LHCN-M2 (cell line): ENCODE data around the gene CDC7. TPM values are rescaled to one million over a fixed set of nuclear protein-coding genes. Genes with fewer than 3 reads are reported as not detected.
A peak's percentile ranks its signal among the peaks of the same experiment; 100 is the strongest.
"Not testable (repeated sequence)": the region's sequence is repeated elsewhere in the genome, so short reads cannot be mapped to it uniquely, and the experiment has no call there.

Source experiments
- DNase-seq: peaks from one replicate; pipeline ENCODE4 v3.0.0-alpha.2; 2012; ENCODE audit warnings: low read depth
- polyA plus RNA-seq: library from polyadenylated mRNA; unstranded; fragments of >200 nt; gene quantifications from one replicate; pipeline ENCODE4 v1.2.1, GENCODE V29; 2012; ENCODE audit warnings: missing spikeins
- total RNA-seq: library from RNA; depleted of rRNA; stranded (reverse); fragments of >200 nt; gene quantifications from 2 replicates; pipeline ENCODE4 v1.2.3, GENCODE V29; 2014; rRNA removed

CDC7 gene
- 13.0 and 14.5 TPM in 2 replicates for total RNA-seq
- polyA plus RNA-seq = 2.0 TPM

DNA sequence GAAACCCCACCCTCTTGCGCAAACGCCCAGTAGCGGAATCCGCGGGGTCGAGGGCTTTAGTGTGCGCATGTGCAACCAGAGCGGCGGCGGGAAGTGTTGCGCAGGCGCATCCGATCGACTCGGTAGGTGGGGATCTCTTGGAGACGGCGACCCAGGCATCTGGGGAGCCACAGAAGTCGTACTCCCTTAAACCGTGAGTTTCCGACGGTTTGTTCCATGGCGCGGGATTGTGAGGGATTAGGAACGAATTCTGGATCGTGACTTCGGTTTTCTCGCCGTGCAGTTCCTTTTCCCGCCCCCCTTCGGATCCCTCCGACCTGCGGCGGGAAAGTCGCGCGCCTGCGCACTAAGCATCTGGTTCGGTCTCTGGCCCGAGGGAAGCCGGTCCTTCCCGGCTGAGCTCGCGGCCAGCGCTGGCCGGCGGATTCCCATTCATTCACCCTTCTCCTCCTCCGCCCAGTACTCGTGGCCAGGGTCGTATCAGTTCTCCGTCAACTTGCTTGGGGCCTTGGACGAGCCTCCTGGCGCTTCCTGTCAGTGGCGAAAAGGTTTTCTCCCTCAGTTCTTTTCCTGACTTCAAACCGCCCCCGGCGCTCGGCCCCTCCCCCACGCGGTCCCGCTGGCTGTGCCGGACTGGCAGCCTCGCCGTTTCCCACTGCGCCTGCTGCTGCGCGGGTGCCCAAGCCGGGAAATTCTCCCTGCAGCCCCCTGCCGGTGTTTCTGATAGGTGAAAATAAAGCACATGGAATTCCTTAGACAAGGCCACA is at the start of gene CDC7:
TSS of gene CDC7 (plus strand) at position 96 of the 767 bp plus-strand sequence. CDS start 866 bp downstream, outside the sequence.
- DNase-seq = peak; percentile 86

DNA sequence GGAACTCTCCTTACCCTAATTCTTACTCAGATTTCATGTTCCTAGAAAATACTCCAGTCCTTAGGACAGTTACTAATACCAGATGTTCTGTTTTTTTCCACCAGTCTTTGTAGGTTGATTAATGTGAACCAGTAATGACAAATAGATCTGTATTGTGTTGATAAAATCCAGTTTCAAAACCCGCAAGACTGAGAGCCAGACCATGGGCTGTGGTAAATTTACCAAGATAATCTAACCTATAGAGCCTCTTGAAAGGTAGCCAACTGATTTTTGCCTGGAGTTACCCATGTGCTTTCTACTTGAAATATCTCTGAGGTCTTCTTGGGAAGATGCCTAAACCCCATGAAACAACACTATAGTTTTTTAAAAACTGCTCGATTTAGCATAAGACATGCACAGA is 46.5 kb upstream of the CDC7 start:
- no peak for DNase-seq

DNA sequence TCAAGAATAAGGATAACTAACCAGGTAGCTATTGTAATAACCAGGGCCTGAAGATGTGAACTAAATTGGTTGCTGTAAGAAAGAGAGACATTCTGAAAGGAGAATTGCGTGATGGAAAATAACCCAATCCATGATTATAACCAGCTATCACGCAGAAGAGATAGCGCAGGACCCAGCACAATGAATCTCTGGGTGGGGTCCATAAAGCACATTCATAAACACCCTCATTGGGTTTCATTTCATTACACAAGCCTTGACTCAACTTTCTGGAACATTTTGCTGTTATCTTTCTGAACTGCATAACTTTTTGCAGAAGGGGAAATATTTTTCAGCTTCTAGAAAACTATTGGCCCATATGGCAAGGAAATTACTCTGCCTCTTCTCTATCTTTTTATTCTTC is 45.3 kb upstream of the CDC7 start:
- DNase-seq = no peak

DNA sequence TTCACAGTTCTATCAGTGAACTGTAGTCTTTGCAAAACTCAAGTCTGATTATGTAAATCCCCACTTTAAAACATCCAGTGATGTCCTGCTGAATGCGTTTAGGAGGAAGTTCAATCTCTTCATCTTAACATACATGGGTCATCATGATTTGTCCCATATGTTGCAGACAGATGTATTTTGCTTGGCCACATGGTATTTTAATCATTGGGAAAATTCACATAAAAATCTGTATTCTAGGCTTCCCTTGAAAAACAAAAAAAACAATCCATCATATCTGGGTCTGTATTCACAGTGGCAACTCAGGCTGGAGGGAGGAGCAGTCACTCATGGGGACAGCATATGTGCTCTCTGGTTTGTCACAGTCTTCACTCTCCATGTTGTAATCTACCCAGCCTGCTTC is 44.8 kb upstream of the CDC7 start:
- DNase-seq = no peak

DNA sequence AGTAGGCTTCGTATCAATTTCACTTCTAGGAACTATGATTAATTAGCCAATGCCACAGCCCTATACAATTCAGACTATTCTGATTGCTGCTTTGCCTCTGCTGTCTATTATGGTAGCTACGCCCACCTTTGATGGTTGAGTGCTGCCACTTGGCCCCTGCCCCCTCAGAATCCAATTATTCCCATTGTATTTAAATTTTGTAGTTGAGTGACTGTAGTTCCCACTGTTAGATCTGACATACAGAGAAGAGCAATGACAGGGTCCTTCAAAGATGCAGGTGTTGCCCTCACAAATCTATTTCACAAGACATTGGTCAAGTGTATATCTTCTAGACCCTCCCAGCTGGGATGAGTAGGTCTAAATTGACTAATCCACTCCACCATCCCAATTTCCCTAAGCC is 35.3 kb upstream of the CDC7 start:
- not testable (repeated sequence) for DNase-seq

DNA sequence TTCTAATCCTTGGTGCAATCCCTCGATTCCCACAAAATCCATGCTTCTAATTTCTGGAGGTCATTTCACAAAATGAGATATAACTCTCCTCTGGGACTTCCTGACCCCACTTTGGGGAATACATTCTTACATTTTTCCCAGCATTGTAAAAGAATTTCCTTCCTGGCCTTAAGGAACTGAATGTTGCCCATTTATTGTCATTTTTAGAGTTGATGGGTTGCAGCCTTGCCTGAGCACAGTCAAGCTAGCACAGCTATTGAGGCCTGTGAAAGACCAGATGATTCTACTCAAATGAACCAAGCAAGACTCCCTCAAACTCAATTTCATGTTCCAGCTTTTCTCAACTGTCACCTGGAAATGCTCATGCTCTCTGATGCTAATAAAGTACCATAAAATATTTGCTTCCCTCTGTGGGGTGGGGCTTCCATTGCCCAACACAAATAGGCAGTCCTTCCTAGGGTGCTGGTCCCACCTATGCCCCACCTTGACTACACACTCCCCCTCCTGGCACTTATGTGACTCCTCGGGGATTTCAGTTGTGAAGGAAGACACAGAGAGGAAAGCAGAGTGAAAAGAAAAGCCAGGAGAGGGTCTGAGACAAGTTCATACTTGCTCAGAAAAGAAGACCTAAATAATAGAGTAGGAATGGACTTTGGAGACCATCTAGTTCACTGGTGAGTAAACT is 24.0 kb upstream of the CDC7 start:
- DNase-seq = no peak

DNA sequence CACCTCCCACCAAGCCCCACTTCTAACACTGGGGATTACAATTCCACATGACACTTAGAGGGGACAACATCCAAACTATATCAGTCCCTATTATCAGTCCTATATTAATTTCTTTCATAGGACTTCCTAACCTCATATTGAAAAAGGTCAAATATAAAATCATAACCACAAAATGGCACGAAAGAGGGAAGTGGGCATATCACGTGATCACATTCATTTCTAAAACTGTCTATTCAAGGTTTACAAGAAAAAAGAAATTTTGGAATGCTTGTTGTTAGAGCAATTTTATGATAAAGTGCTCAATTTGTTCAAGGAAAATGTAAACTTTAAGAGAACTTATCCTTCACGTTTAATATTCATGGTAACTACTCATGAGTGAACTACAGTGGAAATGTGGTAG is 13.2 kb upstream of the CDC7 start:
- DNase-seq = no peak

DNA sequence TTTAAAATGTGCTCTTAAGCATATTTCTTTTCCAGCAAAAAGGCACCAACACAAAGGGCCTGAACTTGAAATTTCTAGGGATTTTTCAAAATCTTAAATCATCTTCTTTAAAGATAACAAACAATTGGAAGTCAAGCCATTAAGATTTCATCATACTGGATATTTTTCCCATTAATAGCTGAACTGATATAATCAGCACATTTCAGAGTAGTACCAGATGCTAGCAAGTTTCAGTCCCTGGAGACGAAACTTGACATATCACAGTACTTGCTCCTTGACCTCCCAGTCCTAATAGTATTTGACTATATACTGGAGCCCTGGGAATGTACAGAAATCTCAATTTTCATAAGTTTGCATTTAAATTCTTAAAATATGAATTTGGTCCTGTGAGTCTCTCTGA is 10.2 kb upstream of the CDC7 start:
- DNase-seq = no peak

DNA sequence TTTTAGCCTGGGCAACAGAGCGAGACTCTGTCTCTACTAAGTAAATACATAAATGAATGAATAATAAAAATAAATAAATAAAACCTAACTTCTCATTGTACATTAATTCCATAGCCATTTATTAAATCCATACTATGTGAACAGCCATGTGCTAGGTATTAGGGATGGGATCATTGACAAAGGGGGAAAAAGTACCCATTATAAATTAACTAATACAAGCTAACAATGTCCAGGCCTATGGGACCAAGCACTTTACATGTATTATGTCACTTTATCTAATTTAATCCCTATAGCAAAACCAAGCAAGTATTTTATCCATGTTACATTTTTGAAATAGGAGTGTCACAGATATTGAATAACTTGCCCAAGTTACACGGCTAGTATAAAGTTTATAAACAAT is 2.6 kb upstream of the CDC7 start:
- no peak for DNase-seq

DNA sequence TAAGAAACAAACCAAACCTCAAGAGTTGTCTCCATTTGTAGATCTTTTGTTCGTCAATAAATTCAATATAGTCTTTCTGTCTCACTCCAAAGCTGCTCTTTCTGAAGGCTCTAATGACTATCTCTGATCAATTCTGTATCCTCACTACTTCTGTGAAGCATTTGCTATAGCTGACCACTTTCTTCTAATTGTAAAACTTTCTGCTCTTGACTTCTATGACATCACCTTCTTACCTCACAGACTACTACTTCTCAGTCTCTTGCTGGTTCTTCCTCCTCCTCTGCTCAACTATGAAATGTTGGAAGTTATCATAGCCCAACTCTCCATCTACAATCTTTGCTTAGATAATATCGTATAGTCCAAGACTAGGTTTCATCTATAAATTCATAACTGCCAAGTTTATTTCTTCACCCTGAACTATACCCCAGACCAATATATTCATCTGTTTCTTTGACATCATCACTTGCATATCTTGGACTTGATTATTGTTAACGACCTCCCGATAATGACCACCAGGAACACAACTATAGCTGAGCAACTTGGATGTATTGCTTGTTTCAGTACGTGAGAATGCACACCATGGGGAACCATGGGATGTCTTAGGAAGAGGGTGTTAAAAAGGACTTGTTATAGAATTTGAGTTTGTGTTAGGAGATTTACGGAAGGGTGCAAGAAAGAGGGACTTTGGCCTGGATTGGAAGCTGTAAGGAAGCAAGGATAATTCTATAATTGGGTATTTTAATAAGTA is 2.0 kb upstream of the CDC7 start:
- no peak for DNase-seq

DNA sequence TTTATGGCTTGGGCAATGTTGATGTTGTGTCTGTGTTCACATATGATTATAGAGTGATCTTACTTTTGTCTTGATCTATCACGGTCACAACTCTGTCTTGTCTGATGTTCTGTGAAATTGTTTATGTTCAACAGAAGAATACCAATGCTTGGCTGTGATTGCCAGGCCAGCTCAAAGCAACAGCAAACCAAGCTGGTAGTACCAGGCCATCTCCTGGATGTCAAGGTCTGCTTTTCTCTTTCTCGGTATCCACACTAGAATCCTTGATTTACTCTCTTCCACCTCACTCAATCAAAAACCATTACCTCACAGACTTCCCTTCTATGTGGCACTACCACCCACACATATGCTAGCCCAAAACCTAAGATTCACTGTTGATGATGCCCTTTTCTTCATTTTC is 1.3 kb upstream of the CDC7 start:
- no peak for DNase-seq

DNA sequence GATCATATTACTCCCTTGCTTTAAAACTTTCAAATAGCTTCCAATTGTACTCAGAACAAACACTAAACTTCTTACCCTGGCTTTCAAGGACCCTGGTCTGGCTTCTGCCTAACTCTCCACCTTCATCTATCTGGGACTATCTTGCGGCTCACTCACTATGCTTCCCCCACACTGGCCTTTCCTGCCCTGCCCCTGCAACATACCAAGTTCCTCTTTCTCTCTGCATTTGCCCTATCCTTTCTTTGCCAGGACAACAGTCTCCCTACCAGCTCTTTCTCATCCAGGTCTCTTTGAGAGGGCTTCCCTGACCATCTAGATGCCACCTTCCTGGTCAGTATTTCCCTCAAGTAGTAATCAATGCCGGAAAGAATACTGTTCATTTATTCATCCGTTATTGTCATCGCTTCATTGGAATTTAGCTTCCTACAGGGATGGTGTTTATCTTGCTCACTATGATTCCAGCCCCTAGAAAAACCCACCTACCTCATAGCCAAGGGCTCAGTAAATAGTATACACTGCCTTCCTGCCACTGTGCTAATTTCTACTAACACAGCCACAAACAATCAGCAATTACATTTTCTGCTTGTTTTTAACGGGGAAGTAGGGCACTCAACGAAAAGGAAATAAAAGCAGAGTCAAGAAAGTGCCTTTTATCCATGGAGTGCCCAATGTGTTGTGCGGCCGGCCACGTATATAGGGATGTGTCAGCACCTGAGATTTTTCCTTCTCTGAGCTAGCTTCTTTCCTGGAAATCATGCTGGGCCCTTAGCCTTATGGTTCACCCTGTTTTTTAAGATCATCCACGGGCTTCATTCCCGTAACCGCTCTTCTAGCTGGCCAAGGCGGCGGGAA is 521 bp upstream of the CDC7 start:
- no peak for DNase-seq

DNA sequence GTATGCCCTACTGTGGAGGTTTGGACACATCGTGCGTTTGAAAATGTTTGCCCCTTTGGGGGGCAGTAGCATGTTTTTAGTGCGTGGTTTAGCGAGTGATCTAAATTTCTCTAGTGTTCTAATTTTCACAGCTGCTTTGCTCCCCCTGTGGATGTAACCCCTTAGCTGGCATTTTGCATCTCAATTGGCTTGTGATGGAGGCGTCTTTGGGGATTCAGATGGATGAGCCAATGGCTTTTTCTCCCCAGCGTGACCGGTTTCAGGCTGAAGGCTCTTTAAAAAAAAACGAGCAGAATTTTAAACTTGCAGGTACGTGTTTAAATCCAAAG is 836 bp downstream of the CDC7 start:
- peak; percentile 74 for DNase-seq

DNA sequence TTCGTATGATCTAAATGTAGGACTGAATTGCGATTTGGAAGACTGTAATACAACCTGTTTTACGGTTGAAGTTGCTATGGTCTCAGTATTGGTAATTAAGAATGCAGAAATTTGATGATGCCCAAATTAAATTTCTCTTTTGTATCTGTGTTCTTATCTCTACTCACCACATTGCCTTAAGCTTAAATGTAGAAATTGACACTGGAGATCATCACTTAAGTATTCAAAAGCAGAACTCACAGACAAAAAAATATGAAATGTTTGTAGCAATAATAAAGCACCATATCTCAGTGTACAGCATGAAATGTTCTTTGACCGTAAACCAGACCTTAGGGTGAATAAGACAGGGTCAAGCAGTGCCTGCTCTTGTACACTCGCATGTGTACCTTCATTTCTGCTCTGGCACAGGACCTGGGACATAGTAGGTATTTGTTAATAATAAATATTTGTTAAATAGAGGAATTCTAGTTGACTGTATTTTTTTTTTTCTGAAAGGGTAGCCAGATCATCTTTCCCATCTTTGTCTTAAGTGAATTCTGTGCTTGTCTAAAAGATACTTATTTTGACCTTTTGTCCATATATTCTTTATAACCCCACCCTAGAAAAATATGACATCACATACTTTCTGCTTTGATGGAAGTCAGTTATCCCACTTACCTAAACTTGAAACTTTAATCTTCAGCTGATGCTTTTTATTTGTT is 1.5 kb downstream of the CDC7 start:
- DNase-seq = peak; percentile 3

DNA sequence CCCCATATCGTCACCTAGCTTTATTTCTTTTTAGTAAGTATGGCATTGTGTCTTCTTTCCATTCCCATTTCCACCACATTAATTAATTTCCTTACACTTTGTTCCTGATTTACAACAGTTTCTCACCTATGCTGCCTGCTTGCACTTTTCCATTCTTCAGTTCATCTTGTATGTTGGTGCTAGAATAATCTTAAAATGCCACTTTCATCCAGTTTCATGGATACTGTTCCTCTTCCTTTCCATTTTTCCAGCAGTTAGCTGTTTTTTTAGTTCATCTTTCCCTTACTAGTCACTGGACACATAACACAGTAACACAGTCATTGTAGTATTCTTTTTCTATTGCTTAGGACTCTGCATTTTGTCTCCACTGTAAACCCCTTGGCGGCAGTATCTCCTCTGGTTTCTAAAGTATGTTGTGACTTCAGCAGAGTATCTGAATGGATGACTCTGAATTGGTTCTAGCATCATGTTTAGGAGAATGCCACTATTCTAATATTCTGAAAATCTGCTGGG is 2.1 kb downstream of the CDC7 start:
- DNase-seq = peak; percentile 43

DNA sequence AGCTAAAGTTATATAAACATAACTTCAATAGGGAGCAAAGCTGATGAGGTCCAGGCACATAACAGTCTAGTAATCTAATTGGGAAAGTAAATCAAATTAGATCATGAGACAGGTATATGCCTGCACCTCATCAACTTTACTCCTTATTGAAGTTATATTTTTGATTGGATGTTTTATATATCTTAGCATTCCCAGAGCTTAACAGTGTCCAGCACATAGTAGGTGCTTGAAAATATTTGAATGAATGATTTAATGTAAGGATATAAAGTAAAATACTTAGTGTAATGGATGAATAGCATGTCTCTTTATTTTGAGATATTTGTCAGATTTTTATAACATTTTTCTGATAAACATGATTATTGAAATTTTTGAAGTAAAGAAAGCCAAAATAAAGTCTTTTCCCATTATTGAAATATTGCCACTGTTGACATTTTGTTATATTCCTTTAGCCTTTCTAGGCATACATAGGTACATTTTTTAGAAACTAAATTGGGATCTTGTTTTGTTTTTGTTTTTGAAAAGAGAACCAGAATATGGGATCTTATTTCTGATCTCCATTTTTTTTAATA is 2.8 kb downstream of the CDC7 start:
- no peak for DNase-seq

DNA sequence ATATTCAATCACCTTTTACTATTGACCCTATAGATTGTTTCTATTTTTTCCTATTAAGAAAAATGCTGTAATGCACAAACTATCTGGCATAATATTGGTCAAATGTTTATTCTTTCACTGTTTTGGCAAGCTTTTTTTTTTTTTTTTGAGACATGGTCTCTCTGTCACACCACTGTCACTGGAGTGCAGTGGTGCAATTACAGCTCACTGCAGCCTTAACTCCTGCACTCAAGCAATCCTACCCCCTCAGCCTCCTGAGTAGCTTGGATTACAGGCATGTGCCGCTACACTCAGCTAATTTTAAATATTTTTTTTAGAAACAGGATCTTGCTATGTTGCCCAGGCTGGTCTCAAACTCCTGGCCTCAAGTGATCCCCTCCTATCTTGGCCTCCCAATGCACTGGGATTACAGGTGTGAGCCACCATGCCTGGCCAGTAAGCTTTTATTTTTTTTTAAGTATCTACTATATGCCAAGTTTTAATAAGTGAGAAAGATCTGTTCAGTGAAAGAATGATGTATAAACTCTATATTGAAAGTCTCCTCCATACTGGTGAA is 3.4 kb downstream of the CDC7 start:
- DNase-seq = no peak

DNA sequence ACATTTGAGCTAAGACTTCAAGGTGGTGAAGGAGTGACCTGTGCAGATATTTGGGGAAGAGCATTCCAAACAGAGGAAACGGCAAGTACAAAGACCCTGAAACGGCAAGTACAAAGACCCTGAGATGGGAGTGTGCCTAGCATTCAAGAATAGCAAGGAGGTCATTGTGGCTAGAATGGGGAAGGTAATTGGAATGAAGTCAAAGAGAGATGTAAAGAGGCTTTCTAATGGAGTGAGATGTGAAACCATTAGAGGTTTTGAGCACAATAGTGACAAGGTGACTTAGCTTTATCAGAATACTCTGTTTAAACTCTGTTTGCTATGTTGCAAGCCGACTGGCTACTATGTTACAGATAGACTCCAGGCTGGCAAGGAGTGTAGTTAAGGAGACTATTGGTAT is 4.4 kb downstream of the CDC7 start:
- no peak for DNase-seq

DNA sequence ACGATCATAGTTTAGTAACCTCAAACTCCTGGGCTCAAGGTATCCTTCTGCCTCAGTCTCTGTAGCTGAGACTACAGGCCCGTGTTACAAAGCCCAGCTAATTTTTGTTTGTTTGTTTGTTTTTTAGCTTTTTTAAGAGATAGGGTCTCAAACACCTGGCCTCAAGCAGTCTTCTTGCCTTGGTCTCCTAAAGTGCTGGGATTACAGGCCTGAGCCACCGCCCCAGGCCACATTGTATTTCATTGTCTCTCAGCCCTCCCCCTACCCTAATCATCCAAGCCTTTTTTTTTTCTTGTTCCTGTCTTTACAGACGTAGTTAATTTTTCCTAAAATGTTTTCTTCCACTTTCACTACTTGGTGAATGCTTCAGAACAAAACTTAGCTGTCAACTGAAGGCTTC is 5.4 kb downstream of the CDC7 start:
- no peak for DNase-seq

DNA sequence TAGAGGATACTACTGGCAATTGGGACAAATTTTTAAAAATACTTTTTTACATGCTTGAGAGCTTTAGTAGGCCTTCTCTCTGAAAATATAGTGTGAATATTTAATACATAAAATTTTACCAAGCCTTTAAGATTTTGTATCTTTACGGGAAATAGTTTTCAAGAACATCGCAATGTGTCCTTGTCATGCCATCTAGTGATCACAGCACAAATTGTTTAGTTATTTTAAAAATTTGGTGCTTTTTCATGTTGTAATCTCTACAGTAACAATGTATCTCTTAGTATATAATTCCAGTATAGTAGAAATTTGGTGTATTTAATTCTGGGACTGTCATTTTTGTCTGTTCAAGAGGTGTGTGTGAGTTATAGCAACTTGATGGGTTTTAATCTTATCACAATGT is 6.7 kb downstream of the CDC7 start:
- no peak for DNase-seq
